ENCODE data around the gene CHD2.

- TF ChIP-seq SUZ12 (IDR thresholded peaks at IDR 0.05; ENCODE audit: extremely low read depth, insufficient read depth, insufficient read length): no peak
- TF ChIP-seq YY1 (IDR thresholded peaks at IDR 0.05; ENCODE audit: insufficient read depth, insufficient read length): no peak
Measured at GRCh38 chr15:92861742-92862141, 38.4 kb upstream of the CHD2 start.

Measured in NT2/D1 (cell line).